A549 treated with CORT108297 at 1 μM for 4 hours (cell line): ENCODE data around the gene HACL1. TPM values are rescaled to one million over a fixed set of nuclear protein-coding genes. Genes with fewer than 3 reads are reported as not detected.

Experiments used
- total RNA-seq: library from RNA; stranded (reverse); fragments of 200-300 nt; extraction: Qiagen RNA extraction; gene quantifications from 5 replicates; pipeline ENCODE4 v1.2.3, GENCODE V29; 2022

The HACL1 gene
- 22.4 to 27.7 TPM (median 23.6 TPM) in 5 replicates for total RNA-seq

GRCh38 chr3:15601399-15602145 is at the start of gene HACL1, which contains the start of gene BTD:
Gene HACL1 (minus strand): TSS chr3:15601569. CDS start chr3:15601463, 106 bp downstream.
Gene BTD (plus strand): TSS chr3:15601745. CDS start chr3:15635440, 33,695 bp downstream.

GRCh38 chr3:15521573-15521965 is 79.8 kb downstream of the HACL1 start, which contains the start of gene COLQ:
Gene COLQ (minus strand): TSS chr3:15521706. CDS start chr3:15521625, 81 bp downstream.

Other genes with a start within 250 kb of the HACL1 start
- 25.3 to 34.2 TPM (median 25.9 TPM) in 5 replicates for gene METTL6, start 174.0 kb downstream of the HACL1 start, total RNA-seq
- gene EAF1, start 174.0 kb downstream of the HACL1 start, total RNA-seq: 13.1 to 16.3 TPM (median 15.6 TPM) in 5 replicates
- gene COLQ, start 79.9 kb downstream of the HACL1 start, total RNA-seq: 0.13 to 0.68 TPM (median 0.44 TPM) in 5 replicates
- 15.1 to 18.8 TPM (median 16.6 TPM) in 5 replicates for gene BTD, start 176 bp upstream of the HACL1 start, total RNA-seq
- gene ANKRD28, start 196.4 kb upstream of the HACL1 start, total RNA-seq: 35.7 to 54.3 TPM (median 47.6 TPM) in 5 replicates